Osteoblast (primary cell): ENCODE data around the gene WRAP73. TPM values are rescaled to one million over a fixed set of nuclear protein-coding genes. Genes with fewer than 3 reads are reported as not detected.

Experiments
- DNase-seq: peaks from one replicate; pipeline ENCODE4 v3.0.0; 2011; ENCODE audit warnings: low spot score, mixed read lengths; ENCODE audit not compliant: insufficient read length; ENCODE audit errors: missing footprints
- H2AFZ ChIP-seq: 2 replicates; pipeline ENCODE4 v1.6.0; 2011; ENCODE audit warnings: mild to moderate bottlenecking, low read length
- H3K27ac ChIP-seq: 2 replicates; pipeline ENCODE4 v1.5.1; 2011; ENCODE audit warnings: mild to moderate bottlenecking, low read depth, low read length, moderate library complexity
- H3K27me3 ChIP-seq: 2 replicates; pipeline ENCODE4 v1.6.0; 2012; ENCODE audit warnings: mild to moderate bottlenecking, control low read depth, inconsistent platforms, low read length, moderate library complexity; ENCODE audit not compliant: insufficient read depth
- H3K36me3 ChIP-seq: 2 replicates; pipeline ENCODE4 v1.5.1; 2011; ENCODE audit warnings: mild to moderate bottlenecking, low read length, control low read depth, moderate library complexity; ENCODE audit not compliant: insufficient read depth
- H3K4me1 ChIP-seq: 2 replicates; pipeline ENCODE4 v1.5.1; 2011; ENCODE audit warnings: mild to moderate bottlenecking, low read length, control low read depth, moderate library complexity; ENCODE audit not compliant: insufficient read depth
- H3K4me2 ChIP-seq: 2 replicates; pipeline ENCODE4 v1.6.0; 2011; ENCODE audit warnings: mild to moderate bottlenecking, low read length; ENCODE audit not compliant: insufficient read depth
- H3K4me3 ChIP-seq: fragments of 200-600 bp; sonication (generic); 3 replicates; pipeline ENCODE4 v1.5.1; 2012; ENCODE audit warnings: mild to moderate bottlenecking, low read length, inconsistent platforms; ENCODE audit not compliant: insufficient read depth
- H3K79me2 ChIP-seq: 2 replicates; pipeline ENCODE4 v1.6.0; 2012; ENCODE audit warnings: mild to moderate bottlenecking, low read length, control low read depth, inconsistent platforms; ENCODE audit not compliant: insufficient read depth
- H3K9me3 ChIP-seq: 2 replicates; pipeline ENCODE4 v1.5.1; 2011; ENCODE audit warnings: low read depth, low read length, control low read depth
- H4K20me1 ChIP-seq: 2 replicates; pipeline ENCODE4 v1.6.0; 2012; ENCODE audit warnings: mild to moderate bottlenecking, low read length, control low read depth; ENCODE audit not compliant: insufficient read depth
- CTCF ChIP-seq: IDR thresholded peaks from 2 replicates; pipeline ENCODE4 v1.5.1; 2011; ENCODE audit warnings: mild to moderate bottlenecking, low read depth, low read length, moderate library complexity; ENCODE audit errors: extremely low read depth
- total RNA-seq: library from RNA; depleted of rRNA; stranded (reverse); fragments of >200 nt; gene quantifications from 2 replicates; pipeline ENCODE4 v1.2.3, GENCODE V29; 2012

Gene WRAP73
- total RNA-seq, 1 donor = 9.8 TPM

- Histone ChIP-seq H3K79me2 (no peaks in the 10 kb centered on the region), H3K4me3 (no peak overlapping the region), H3K36me3 (peaks cover 41% of the 10 kb centered on the region), H2AFZ (no peak overlapping the region), H4K20me1 (no peaks in the 10 kb centered on the region), H3K27ac (no peak overlapping the region), H3K9me3 (no peaks in the 10 kb centered on the region), H3K4me1 (no peaks in the 10 kb centered on the region), H3K4me2 (no peak overlapping the region), H3K27me3 (no peaks in the 10 kb centered on the region)
- no peak for TF ChIP-seq CTCF
- peak; percentile 60 for DNase-seq
Observed at GRCh38 chr1:3639397-3639911, 10.4 kb downstream of the WRAP73 start.

GRCh38 chr1:3638676-3639075 is 11.2 kb downstream of the WRAP73 start:
- H3K4me3 ChIP-seq = no peak overlapping the region
- H3K9me3 ChIP-seq = no peaks in the 10 kb centered on the region
- H3K4me2 ChIP-seq = no peak overlapping the region
- no peak for TF ChIP-seq CTCF
- no peak overlapping the region for H3K27ac ChIP-seq
- H2AFZ ChIP-seq = no peak overlapping the region
- H3K4me1 ChIP-seq = no peaks in the 10 kb centered on the region
- no peaks in the 10 kb centered on the region for H4K20me1 ChIP-seq
- no peaks in the 10 kb centered on the region for H3K27me3 ChIP-seq
- H3K36me3 ChIP-seq = peaks cover 41% of the 10 kb centered on the region
- DNase-seq = no peak
- no peaks in the 10 kb centered on the region for H3K79me2 ChIP-seq

GRCh38 chr1:3638027-3638426 is 11.9 kb downstream of the WRAP73 start:
- Histone ChIP-seq H3K9me3 (no peaks in the 10 kb centered on the region), H3K4me3 (no peak overlapping the region), H3K27me3 (no peaks in the 10 kb centered on the region), H3K4me2 (no peak overlapping the region), H2AFZ (no peak overlapping the region), H3K4me1 (no peaks in the 10 kb centered on the region), H3K27ac (no peak overlapping the region), H3K79me2 (no peaks in the 10 kb centered on the region), H3K36me3 (peaks cover 44% of the 10 kb centered on the region), H4K20me1 (no peaks in the 10 kb centered on the region)
- DNase-seq = peak; percentile 56
- TF ChIP-seq CTCF = no peak

- Histone ChIP-seq H3K27ac (no peak overlapping the region), H3K4me3 (no peak overlapping the region), H3K79me2 (no peaks in the 10 kb centered on the region), H3K9me3 (no peaks in the 10 kb centered on the region), H3K4me2 (no peak overlapping the region), H3K27me3 (no peaks in the 10 kb centered on the region), H3K36me3 (peaks cover 41% of the 10 kb centered on the region), H4K20me1 (no peaks in the 10 kb centered on the region), H3K4me1 (no peaks in the 10 kb centered on the region), H2AFZ (no peak overlapping the region)
- DNase-seq = peak; percentile 75
- no peak for TF ChIP-seq CTCF
Observed at GRCh38 chr1:3636531-3636930, 13.4 kb downstream of the WRAP73 start.
